Forelimb muscle (tissue), 1 donor: ENCODE data around the gene MOGAT2. TPM values are rescaled to one million over a fixed set of nuclear protein-coding genes. Genes with fewer than 3 reads are reported as not detected.
"Not testable (repeated sequence)": the region's sequence is repeated elsewhere in the genome, so short reads cannot be mapped to it uniquely, and the experiment has no call there.

Experiments
- DNase-seq: peaks from one replicate; pipeline ENCODE4 v3.0.0-alpha.2; 2013; ENCODE audit warnings: low read depth
- polyA plus RNA-seq: library from polyadenylated mRNA; unstranded; fragments of 120-200 nt; gene quantifications from one replicate; pipeline ENCODE4 v1.2.1, GENCODE V29; 2013; ENCODE audit not compliant: insufficient read length

The MOGAT2 gene
- not detected for polyA plus RNA-seq

DNA sequence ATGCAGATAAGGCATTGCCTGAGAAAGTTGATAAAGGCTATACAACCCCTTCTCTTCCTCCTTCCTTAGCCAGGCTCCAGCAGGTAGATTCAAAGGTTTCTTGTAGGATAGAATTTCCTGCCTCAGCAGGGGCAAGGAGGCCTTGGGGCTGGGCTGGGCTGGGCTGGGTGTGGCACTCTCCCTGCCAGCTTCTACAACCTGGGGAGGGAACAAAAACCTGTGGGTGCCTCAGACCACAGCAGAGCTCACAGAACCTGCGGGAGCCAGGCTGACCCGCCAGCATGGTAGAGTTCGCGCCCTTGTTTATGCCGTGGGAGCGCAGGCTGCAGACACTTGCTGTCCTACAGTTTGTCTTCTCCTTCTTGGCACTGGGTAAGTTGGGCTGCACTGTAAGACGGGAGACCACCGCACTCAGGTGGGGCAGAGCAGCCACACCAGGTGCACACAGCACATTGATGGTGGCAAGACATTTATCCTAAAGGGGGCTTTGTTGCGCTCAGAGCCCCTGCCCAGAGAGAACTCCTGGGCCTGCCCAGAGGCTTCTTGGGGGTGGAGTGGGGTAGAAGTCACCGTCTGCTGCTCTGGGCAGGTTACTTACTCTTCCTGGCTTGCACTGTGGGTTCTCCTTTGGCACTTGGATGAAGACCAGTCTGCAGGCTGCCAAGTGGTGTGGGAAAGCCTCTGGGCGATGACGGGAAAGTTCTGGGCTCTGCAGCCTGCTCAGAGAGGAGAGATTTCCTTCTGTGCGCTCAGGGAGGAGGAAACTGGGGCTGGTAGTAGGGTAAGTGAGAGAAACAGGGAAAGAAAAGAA is at the start of gene MOGAT2:
Gene MOGAT2 (plus strand): TSS at position 231 of the 811 bp plus-strand sequence. CDS start 51 bp downstream, at position 282.
- no peak for DNase-seq

DNA sequence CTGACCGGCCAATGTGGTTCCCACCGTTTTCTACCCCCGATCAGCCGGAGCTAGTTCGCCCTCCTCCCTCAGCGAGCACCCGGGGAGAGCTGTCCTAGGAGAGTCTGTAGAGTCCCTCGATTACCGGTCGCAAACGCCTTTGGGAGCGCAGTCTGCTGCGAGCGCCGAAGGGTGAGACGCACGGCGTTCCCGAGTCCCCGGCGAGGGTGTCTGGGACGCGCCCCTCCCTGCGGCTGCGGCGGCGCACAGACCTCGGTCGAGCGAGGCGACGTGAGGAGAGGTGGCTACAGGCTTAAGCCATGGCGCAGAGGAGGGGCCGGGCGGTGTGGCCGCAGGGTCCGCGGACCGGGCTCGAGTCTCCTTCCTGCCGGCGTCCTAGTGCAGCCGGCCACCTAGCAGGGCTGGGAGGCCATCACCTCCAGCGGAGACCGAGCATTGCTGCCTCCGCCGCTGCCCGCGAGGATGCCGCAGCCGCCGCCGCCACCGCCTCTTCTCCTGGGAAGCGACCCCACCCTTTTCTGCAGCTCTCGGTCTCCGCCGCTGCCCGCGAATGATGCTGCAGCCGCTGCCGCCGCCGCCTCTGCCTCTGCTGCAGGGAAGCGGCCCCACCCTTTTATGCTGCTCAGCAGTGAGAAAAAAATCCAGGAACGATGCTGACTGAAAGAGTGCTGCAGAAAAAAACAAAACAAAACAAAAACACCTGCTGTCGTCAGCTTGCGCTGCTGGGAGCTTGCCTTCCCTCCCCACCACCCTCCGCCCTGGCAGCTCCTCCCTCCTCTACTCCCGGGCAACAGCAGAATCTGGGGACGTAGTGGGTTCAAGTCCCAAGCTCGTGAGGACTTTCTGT is 49.0 kb upstream of the MOGAT2 start, which contains the start of gene MAP6:
Gene MAP6 (minus strand): TSS at position 588 of the 847 bp plus-strand sequence. CDS start 669 bp downstream, outside the sequence.
- no peak for DNase-seq

DNA sequence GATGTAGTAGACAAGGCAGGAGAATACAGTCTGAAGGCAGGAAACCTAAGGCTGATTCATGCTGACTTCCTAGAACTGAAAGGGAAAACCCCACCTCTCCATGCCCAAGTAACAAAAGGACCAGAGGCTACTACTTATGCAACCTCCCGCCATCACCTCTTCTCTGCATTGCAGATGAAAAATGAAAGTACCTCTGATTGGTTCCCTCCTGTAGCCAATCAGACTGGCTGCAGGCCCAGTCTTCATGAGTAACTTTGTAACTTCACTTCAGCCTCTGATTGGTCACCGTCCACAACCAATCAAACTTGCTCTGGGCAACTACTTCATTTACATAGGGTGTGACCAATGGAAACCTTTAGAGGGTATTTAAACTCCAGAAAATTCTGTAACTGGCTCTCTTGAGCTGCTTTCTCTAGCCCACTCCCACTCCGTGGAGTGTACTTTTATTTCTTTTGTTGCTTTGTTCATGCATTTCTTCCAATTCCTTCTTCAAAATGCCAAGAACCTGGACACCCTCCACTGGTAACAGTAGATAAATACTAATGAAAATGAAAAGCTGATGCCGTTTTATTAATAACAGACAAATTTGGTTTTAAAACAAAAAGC is 43.6 kb upstream of the MOGAT2 start:
- no peak for DNase-seq

DNA sequence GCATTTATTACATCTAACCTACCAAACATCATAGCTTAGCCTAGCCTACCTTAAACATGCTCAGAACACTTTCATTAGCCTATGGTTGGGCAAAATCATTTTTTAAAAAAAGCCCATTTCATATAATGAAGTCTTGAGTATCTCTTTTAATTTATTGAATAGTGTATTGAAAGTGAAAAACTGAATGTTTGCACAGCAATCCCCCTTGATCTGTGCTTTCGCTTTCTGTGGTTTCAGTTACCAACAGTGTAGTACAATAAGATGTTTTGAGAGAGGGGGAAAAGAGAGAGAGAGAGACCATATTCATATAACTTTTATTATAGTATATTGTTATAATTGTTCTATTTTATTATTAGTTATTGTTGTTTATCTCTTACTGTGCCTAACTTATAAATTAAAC is 40.4 kb upstream of the MOGAT2 start:
- DNase-seq, result no peak

DNA sequence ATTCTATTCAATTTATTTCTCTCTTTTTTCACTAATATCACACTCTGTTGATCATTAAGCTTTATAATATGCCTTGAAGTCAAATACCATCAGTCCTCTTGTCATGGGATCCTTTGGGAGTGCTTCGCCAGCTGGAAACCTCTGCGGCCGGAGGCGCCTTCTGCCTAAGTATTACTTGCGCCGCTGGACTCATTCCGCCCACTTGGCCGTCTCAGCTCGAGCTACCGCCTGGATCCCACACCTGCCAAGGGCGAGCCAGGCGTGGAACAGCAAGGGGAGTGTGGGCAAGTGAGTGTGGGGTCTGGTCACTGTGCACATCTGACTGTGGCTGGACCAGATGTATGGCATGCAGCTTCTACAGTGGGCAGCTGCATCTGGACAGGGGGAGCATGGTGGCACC is 39.7 kb upstream of the MOGAT2 start:
- DNase-seq, result no peak

DNA sequence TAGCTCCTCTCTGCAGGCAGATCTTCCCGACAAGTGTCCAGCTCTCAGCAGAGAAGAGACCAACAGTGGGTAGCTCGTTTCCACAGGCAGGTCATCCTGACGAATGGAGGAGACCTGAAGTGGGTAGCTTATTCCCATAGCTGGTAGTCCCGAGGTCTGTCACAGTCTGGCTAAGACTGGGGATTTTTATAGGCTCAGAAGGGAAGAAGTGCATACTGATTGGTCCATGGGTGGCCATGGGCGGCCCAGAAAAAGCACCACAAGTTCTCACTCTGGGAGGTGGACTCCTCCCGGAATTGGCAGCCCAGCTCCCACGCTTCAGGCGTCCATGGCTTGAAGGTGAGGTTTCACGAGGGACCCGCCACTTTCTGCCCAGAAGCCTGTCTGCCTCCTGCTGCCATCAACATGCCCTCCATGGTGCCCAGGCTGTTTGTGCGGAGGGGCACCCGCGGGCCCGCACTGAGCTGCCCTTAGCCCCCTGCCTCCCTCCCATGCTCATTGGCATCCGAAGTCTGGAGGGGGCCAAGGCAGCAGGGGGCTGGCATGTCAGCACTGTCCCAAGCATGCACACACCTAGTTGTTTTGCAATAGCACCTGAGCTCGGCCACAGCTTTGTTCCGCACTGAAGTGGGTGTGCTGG is 38.9 kb upstream of the MOGAT2 start:
- no peak for DNase-seq

DNA sequence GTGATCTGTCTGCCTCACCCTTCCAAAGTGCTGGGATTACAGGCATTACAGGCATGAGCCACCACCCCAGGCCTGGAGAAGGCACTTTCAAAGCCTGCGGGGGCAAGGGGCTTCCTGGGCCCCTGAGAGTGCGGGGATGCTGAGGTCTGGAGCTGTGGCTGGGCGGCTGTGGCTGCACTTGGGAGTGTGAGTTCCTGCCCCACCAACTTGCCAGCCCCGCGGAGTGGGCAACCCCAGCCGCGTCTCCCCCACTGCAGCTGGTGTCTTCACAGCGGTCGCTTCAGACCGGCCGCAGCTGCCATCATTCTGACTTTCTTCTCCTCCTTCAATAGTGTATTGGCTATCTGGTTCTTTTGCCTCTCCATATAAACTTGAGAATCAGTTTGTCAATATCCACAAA is 38.1 kb upstream of the MOGAT2 start:
- no peak for DNase-seq

DNA sequence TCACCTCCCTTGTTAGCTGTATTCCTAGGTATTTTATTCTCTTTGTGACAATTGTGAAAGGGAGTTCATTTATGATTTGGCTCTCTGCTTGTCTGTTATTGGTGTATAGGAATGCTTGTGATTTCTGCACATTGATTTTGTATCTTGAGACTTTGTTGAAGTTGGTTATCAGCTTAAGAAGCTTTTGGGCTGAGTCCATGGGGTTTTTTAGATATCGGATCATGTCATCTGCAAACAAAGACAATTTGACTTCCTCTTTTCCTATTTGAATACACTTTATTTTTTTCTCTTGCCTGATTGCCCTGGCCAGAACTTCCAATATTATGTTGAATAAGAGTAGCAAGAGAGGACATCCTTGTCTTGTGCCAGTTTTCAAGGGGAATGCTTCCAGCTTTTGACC is 33.8 kb upstream of the MOGAT2 start:
- DNase-seq, result not testable (repeated sequence)

DNA sequence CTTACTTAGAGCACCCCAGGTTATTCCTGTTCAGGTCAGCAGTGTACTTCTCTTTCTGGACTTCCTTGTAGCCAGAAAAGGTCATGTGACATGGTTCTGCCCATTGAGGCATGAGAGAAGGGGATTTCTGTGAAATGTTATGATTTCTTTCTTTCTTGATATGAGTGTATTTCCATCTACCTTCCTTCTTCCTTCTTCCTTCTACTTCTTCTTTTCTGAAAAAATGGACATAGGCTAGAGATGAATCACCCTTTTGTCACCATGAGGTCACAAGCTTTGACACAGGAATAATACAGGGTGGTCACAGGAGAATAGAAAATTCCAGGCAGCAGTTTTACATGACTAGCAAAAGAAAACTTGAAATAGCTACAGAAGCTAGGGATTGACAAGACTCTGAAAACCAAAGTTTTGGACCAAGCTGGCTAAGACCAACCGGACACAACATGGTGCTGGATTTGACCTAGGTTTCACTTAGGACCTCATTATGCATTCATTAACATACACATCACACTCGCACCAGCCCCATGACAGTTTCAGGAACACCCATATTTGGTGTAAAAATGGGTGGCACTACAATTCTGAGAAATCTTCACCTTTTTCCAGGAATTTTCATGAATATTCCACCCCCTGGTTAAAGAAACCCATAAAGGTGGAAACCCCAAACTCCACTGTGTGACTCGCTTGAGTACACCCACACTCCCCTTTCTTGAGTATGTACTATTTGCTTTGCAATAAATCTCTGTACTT is 27.6 kb upstream of the MOGAT2 start:
- no peak for DNase-seq

DNA sequence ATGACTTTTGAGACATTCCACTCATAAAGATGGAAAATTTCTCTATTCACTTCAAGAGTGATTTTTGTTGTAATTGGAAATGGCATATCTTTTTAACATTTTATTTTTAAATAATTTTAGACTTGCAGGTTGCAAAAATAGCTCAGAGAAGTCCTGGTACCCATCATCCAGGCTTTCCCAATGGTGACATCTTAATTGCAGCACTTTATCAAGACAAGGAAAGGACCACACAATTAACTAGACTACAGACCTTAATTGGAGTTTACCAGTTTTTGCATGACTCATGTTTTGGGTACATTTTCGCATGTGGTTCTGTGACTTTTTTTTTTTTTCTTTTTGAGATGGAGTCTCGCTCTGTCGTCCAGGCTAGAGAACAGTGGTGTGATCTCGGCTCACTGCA is 25.8 kb upstream of the MOGAT2 start:
- no peak for DNase-seq

DNA sequence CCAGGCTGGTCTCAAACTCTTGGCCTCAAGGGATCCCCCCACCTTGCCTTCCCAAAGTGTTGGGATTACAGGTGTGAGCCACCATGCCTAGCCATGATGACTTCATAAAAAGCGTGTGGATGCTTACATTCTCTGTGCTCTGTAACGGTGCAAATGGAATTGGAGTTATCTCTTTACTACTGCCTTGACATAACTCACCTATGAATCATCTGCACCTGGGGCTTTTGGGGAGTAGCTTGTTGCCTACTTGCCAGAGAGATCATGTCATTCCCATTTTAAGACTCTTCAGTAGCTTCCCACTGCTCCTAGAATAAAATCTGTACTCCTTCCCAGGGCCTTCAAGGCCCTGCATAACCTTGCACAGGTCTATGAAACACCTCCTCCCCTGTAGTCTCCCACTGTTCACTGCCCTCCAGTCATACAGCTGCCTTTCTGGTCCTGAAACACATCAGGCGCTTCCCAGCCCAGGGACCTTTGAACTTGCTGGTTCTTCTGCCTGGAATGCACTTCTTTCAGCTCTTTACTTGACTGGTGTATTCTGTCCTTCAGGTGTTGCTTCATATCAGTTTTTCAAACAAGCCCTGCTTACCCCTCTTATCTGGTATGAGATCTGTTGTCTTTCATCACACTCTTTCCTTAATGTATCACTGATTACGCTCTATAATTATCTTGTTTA is 19.6 kb upstream of the MOGAT2 start:
- no peak for DNase-seq

DNA sequence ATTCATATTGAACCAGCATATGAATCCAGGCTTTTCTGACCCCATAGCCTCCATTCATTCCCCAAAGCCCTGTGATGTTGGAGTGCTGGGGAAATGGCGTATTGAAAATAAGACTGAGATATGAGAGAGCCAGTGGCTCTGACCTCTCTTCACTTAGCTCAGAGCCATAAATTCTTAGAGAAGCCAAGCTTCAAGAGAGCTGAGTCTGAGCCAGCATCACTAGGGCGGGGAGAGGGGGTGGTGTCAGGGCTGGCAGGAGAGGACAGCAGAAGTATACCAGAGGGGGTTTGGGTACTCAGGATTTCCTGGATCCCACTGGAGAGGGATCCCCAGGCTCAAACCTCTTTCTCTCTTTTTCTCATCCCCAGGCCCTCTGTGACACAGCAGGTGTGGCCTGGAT is 16.7 kb upstream of the MOGAT2 start:
- DNase-seq, result no peak

DNA sequence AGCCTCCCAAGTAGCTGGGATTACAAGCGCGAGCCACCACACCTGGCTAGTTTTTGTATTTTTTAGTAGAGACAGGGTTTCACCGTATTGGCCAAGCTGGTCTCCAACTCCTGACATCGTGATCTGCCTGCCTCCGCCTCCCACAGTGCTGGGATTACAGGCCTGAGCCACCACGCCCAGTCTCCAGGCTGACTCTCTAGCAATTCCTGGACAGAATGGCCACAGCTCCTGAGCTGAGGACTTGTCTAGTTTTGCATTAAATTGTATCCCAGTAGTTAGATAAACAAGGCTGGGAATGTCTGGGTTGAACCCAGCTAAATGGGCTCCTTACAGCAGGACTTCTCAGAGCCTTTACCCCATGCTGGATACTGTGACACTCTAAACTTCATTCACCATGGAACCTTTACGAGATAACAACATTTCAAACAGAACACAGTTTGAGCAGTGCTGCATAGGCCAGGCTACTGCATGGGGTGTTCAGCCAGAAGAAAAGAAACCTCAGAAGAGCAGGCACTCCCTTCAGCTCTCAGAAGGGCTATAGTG is 13.9 kb upstream of the MOGAT2 start:
- no peak for DNase-seq

DNA sequence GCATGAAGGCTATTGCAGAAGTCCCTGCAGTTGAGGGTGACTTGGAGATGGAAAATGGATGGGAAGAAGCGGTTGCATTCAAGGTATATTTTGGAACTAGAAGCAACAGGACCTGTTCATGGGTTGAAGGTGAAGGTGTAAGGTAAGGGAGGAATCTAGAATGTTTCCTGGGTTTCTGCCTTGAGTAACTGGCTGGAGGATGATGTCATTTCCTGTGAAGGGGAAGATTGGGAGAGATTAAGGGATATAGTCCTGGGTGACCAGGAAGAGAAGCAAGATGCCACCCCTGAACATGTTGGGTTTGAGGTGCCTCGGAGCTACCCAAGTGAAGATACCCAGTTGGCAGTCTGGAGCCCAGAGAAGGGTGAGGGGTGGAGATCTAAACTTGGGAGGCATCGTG is 12.1 kb upstream of the MOGAT2 start:
- DNase-seq, result no peak

DNA sequence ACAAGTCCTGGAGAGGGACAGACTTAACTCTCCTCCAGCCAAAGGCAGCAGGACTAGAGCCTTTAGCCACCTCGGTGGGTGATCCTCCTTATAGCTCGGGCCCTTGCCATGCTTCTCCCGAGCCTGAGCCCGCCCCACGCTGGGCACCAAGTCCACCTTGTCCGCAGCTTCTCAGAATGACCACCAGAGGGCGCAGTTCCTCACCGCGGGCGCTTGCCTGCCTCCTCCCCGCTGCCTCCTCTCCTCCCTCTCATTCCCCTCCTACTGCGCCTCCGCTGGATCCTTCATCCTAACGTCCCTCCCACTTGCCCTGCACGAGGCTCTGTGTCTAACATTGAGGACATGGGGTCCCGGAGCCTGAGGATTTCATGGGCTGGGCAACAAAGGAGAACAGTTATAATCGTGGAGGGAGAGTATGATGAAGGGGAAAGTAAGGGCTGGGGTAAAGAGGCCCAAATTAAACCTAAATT is 11.3 kb upstream of the MOGAT2 start:
- DNase-seq, result peak; percentile 14

DNA sequence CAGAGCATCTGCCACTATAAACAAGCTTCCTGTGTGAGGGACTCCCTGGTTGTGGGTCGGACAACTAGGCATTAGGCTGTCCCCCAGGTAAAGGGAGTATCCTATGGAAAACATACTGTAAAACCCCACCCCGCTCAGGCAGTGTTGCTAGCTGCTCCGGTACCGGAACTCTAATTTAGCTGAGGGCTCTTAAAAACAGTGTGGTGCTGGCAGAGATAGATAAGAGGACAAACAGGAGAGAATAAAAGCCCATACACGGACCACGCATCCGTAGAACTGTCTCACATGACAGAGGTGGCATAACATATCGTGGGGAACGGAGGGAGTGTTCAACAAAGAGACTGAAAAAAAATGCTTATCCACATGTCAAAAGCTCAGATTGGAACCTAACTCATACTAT is 3.4 kb upstream of the MOGAT2 start:
- no peak for DNase-seq

DNA sequence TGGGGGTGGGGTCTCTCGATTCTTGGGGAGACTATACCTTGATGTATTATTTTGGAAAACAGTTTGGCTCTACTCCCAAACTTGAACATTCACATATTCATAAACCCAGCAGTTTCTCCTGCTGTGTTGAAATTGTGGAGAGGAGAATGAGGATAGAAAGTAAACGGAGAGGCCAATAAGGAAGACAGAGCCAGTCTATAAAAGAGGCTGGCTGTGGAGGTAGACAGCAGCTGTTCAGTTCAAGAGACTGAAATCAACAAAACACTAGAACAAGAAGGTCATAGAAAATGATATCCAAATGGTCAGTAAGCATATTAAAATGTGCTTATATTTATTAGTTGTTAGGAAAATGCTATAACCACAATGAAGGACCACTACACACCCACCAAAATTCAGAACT is 1.9 kb upstream of the MOGAT2 start:
- no peak for DNase-seq

DNA sequence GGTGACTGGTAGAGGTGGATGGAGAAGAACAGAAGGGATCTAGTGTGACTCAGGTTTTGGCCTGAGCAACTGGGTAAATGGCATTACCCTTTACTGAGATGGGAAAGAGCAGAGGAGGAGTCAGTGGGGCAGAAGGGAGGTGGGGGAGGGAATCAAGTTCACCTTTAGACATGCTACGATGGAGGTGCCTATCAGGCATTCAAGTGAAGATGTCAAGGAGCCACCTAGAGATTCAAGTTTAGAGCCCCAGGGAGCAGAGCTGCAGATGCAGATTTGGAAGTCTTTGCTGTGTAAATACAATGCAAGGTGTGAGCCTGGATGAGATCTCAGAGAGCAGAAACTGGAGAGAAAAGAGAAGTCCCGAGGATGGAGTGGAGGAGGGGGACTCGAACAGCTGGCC is 979 bp upstream of the MOGAT2 start:
- DNase-seq, result no peak

DNA sequence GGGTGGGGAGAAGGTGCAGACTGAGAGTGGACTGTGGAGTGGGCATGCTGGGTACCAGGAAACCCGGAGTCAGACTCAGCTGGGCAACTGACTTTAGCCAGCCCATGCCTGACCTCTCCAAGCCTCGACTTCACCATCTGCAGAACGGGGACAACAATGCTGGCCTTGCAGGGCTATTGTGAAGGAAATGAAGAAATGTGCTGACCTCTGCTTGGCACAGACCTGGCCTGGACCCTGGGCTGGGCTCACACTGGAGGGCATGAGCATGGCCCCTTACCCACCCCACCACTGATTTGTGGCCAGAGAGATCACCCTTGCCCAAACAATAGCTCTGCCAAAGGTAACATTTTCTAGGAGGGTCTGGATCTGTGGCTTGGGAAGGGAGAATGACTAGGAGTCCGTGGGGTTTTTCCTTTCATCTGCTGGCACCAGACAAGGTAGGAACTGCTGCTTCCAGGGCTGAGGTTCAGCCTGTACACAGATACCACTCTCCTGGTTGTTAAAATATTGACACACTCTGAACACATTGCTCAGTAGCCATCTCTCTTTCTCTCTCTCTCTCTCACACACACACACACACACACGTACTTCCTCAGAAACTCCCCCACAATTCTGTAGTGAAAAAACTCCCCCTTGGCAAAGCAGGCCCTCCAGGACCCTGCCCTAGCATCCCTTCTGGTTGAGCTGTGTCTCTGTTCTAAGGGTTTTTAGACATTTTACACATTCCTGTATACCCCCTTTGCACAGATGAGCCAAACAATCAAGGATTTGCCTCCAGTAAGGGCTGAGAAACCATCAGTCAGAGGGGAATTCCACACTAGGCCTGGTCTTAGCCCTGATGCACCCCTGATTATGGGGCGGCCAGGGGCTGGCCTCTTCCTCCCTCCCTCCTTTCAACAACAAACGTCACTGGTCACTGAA is 1.0 kb downstream of the MOGAT2 start:
- no peak for DNase-seq
